Loucy (cell line): Measurements from ENCODE around the gene ZNF225.

Experiments used
- CTCF ChIP-seq: fragments of 200-600 bp; sonication (generic); conservative IDR thresholded peaks from 2 replicates; pipeline ENCODE4 v1.5.1; 2014; ENCODE audit warnings: mild to moderate bottlenecking, antibody characterized with exemption, low read length
- EZH2phosphoT487 ChIP-seq: fragments of 200-600 bp; IDR thresholded peaks from 2 replicates; pipeline ENCODE4 v1.6.1; 2018; ENCODE audit warnings: antibody characterized with exemption, mild to moderate bottlenecking, moderate library complexity, borderline replicate concordance

GRCh38 chr19:44180968-44181367 is 67.8 kb downstream of the ZNF225 start:
- no peak for TF ChIP-seq CTCF
- TF ChIP-seq EZH2phosphoT487, result no peak
